Measurements from ENCODE around the gene FAM181A. TPM values are rescaled to one million over a fixed set of nuclear protein-coding genes. Genes with fewer than 3 reads are reported as not detected.

Gene FAM181A
- total and polyA plus RNA-seq, 2 of the 4 experiments (the other 2 are of a cell fraction), result not detected

- DNase-seq (peak; percentile 28), ATAC-seq (ENCODE audit: low read depth) (no peak)
- Histone ChIP-seq H3K4me2 (ENCODE audit: low read depth, low read length) (no peak overlapping the region), H2BK5ac (ENCODE audit: low read depth, low read length, poor library complexity, severe bottlenecking) (no peak overlapping the region), H3K9me1 (ENCODE audit: insufficient read depth, low read length) (no peaks in the 10 kb centered on the region), H2BK15ac (ENCODE audit: low read depth, low read length) (no peak overlapping the region), H3K27me3 (ENCODE audit: control insufficient read depth, insufficient read depth, low read length) (no peaks in the 10 kb centered on the region; the same call in 1 of the 2 replicates), H3K36me3 (ENCODE audit: control insufficient read depth, insufficient read depth, low read length) (no peaks in the 10 kb centered on the region), H3K56ac (ENCODE audit: extremely low read depth, insufficient read depth, low read length) (no peak overlapping the region), H2AK5ac (ENCODE audit: low read depth, low read length) (0 out of 2 replicates have a peak overlapping the region, but pooled peaks have one; percentile 11), H4K5ac (ENCODE audit: low read depth, low read length) (no peak overlapping the region), H4K91ac (ENCODE audit: insufficient read depth, low read depth, low read length) (no peak overlapping the region), H3K4ac (ENCODE audit: low read depth, low read length) (no peak overlapping the region), H3K18ac (ENCODE audit: low read depth, low read length) (no peak overlapping the region), H3K14ac (replicated peaks; ENCODE audit: low read depth, low read length) (no peak overlapping the region), H3K27ac (ENCODE audit: insufficient read depth, low read length) (no peak overlapping the region), H2BK120ac (ENCODE audit: low read depth, low read length) (no peak overlapping the region), H2BK20ac (ENCODE audit: low read depth, low read length) (no peak overlapping the region), H2AK9ac (replicated peaks; ENCODE audit: low read depth, low read length, poor library complexity) (no peak overlapping the region), H4K20me1 (ENCODE audit: insufficient read depth, low read length) (peaks cover 3% of the 10 kb centered on the region; the same call in 1 of the 2 replicates), H4K8ac (ENCODE audit: low read depth in 2 of 2, low read length in 2 of 2) (no peak overlapping the region), H3K9me3 (ENCODE audit: control insufficient read depth, insufficient read depth, low read length) (no peaks in the 10 kb centered on the region), H3K9ac (ENCODE audit: low read depth, low read length) (no peak overlapping the region), H3K79me1 (ENCODE audit: low read depth in 1 of 2, low read length in 2 of 2) (no peaks in the 10 kb centered on the region), H3K23ac (ENCODE audit: low read depth, low read length) (no peak overlapping the region), H3K4me3 (ENCODE audit: insufficient read depth, low read depth, low read length) (no peak overlapping the region), H3K4me1 (ENCODE audit: control insufficient read depth, insufficient read depth, low read length) (0 out of 2 replicates have a peak, but pooled peaks cover 3% of the 10 kb centered on the region), H2AFZ (replicated peaks; ENCODE audit: low read length, poor library complexity) (no peak overlapping the region)
- 40% methylated on average over 1 of the region's 7 CpGs; no CpG with 5 or more reads in 1 of the 2 experiments for WGBS, 2 experiments (ENCODE audit: extremely low coverage in 2 of 2, insufficient read length in 1 of 2)
- CTCF ChIA-PET, result interaction anchor here (0.6 kb wide), 1 partner anchor 63 kb away, joined by 4 read pairs; no protein-coding TSS in a partner anchor
- intact Hi-C loops (cut with micrococcal nuclease), result no loop called here
- POLR2A ChIA-PET (ENCODE audit: unreplicated experiment), result no interaction called here
- dilution Hi-C loops (cut with HindIII; ENCODE audit: low sequenced_read_pairs, unreplicated experiment), result no loop called here
- BruUV-seq (replicated peaks), result no TSS peak
- in situ Hi-C loops (cut with MboI; ENCODE audit: low sequenced_read_pairs), result loop anchor here (10.0 kb wide), 1 partner anchor 188 kb away; no protein-coding TSS in a partner anchor
- TF ChIP-seq CTCF (conservative IDR thresholded peaks at IDR 0.05; ENCODE audit: low read depth, low read length) (no peak), BHLHE40 (IDR thresholded peaks at IDR 0.05; ENCODE audit: low read depth, low read length) (no peak), ELK1 (IDR thresholded peaks at IDR 0.05; ENCODE audit: borderline replicate concordance, low read depth, low read length) (no peak), RFX5 (IDR thresholded peaks at IDR 0.05; ENCODE audit: low read depth, low read length) (no peak), MAZ (IDR thresholded peaks at IDR 0.05; ENCODE audit: borderline replicate concordance, low read depth, low read length) (no peak), CEBPB (IDR thresholded peaks at IDR 0.05; ENCODE audit: low read depth, low read length) (peak; percentile 71)
Measured at GRCh38 chr14:93946541-93947090, 19.5 kb downstream of the FAM181A start.
